HepG2 (cell line): ENCODE measurements around the gene GAL3ST2. TPM values are rescaled to one million over a fixed set of nuclear protein-coding genes. Genes with fewer than 3 reads are reported as not detected.

Experiments
- AKAP8 ChIP-seq: sonication (generic); formaldehyde crosslinking; IDR thresholded peaks from 2 replicates; pipeline ENCODE4 v1.5.1; 2020; ENCODE audit warnings: mild to moderate bottlenecking, missing genetic modification reagents
- DBP ChIP-seq: sonication (generic); formaldehyde crosslinking; IDR thresholded peaks from 2 replicates; pipeline ENCODE4 v1.4.0; 2020; ENCODE audit warnings: missing genetic modification reagents; ENCODE audit errors: not compliant biosample characterization
- ISL2 ChIP-seq: sonication (generic); formaldehyde crosslinking; IDR thresholded peaks from 2 replicates; pipeline ENCODE4 v1.5.0; 2020; ENCODE audit warnings: missing genetic modification reagents
- KLF16 ChIP-seq, 2 experiments: sonication (generic) in 1 of 2; formaldehyde crosslinking in 1 of 2; IDR thresholded peaks; 2 replicates each; pipeline versions ENCODE4 v1.6.1 to v1.8.0; 2016 to 2023; ENCODE audit warnings: missing genetic modification reagents in 2 of 2, missing compliant biosample characterization in 1 of 2
- MED13 ChIP-seq: sonication (generic); formaldehyde crosslinking; IDR thresholded peaks from 2 replicates; pipeline ENCODE4 v1.5.0; 2020; ENCODE audit warnings: missing genetic modification reagents
- NFE2L1 ChIP-seq: sonication (generic); formaldehyde crosslinking; IDR thresholded peaks from 2 replicates; pipeline ENCODE4 v1.4.0; 2020; ENCODE audit warnings: missing genetic modification reagents, mild to moderate bottlenecking, borderline replicate concordance
- NFKBIZ ChIP-seq: IDR thresholded peaks from 2 replicates; pipeline ENCODE4 v1.6.1; 2018; ENCODE audit warnings: missing genetic modification reagents, missing compliant biosample characterization
- RELA ChIP-seq: sonication (generic); formaldehyde crosslinking; IDR thresholded peaks from 2 replicates; pipeline ENCODE4 v1.4.0; 2020; ENCODE audit warnings: missing genetic modification reagents
- SETDB1 ChIP-seq: sonication (generic); formaldehyde crosslinking; IDR thresholded peaks from 2 replicates; pipeline ENCODE4 v1.5.1; 2020; ENCODE audit warnings: missing genetic modification reagents, mild to moderate bottlenecking, borderline replicate concordance
- XRCC5 ChIP-seq: fragments of 200-400 bp; formaldehyde crosslinking; optimal IDR thresholded peaks from 2 replicates; pipeline ENCODE3; 2017; ENCODE audit warnings: mild to moderate bottlenecking, low read length
- ZBTB20 ChIP-seq: sonication (generic); formaldehyde crosslinking; IDR thresholded peaks from 2 replicates; pipeline ENCODE4 v1.8.1; 2023; ENCODE audit warnings: missing genetic modification reagents, low read depth, mild to moderate bottlenecking, borderline replicate concordance
- ZC3H13 ChIP-seq: sonication (generic); formaldehyde crosslinking; IDR thresholded peaks from 2 replicates; pipeline ENCODE4 v1.8.1; 2023; ENCODE audit warnings: mild to moderate bottlenecking, missing genetic modification reagents, moderate library complexity
- ZNF253 ChIP-seq: sonication (generic); formaldehyde crosslinking; IDR thresholded peaks from 2 replicates; pipeline ENCODE4 v1.8.0; 2022; ENCODE audit warnings: mild to moderate bottlenecking, missing genetic modification reagents, borderline replicate concordance
- ZNF274 ChIP-seq: sonication (generic); formaldehyde crosslinking; IDR thresholded peaks from 2 replicates; pipeline ENCODE4 v1.5.1; 2020; ENCODE audit warnings: mild to moderate bottlenecking, missing genetic modification reagents
- ZNF282 ChIP-seq: fragments of 450-650 bp; IDR thresholded peaks from 2 replicates; pipeline ENCODE4 v1.6.1; 2018; ENCODE audit not compliant: partially characterized antibody
- ZNF326 ChIP-seq: sonication (generic); formaldehyde crosslinking; IDR thresholded peaks from 2 replicates; pipeline ENCODE4 v1.4.0; 2020; ENCODE audit warnings: missing genetic modification reagents, borderline replicate concordance
- ZNF558 ChIP-seq: sonication (generic); formaldehyde crosslinking; IDR thresholded peaks from 2 replicates; pipeline ENCODE4 v1.9.0; 2022; ENCODE audit warnings: mild to moderate bottlenecking, missing genetic modification reagents, borderline replicate concordance
- ZNF572 ChIP-seq: sonication (generic); formaldehyde crosslinking; IDR thresholded peaks from 2 replicates; pipeline ENCODE4 v1.5.1; 2020; ENCODE audit warnings: mild to moderate bottlenecking, missing genetic modification reagents
- ZNF605 ChIP-seq: sonication (generic); formaldehyde crosslinking; IDR thresholded peaks from 2 replicates; pipeline ENCODE4 v1.8.0; 2022; ENCODE audit warnings: mild to moderate bottlenecking, missing genetic modification reagents
- ZSCAN20 ChIP-seq: sonication (generic); formaldehyde crosslinking; IDR thresholded peaks from 2 replicates; pipeline ENCODE4 v1.4.0; 2020; ENCODE audit warnings: missing genetic modification reagents, mild to moderate bottlenecking, borderline replicate concordance
- ZZZ3 ChIP-seq: sonication (generic); formaldehyde crosslinking; IDR thresholded peaks from 2 replicates; pipeline ENCODE4 v1.4.0; 2020; ENCODE audit warnings: missing genetic modification reagents, mild to moderate bottlenecking, borderline replicate concordance
- polyA plus RNA-seq, 8 experiments: library from polyadenylated mRNA; depleted of rRNA in 3 of 8; stranded (reverse) in 7 of 8; unstranded in 1 of 8; fragments of >200 nt; fragmentation: Illumina TruSeq in 4 of 8; extraction: Trizol in 4 of 8; gene quantifications; 2 replicates each; pipeline versions ENCODE4 v1.2.1 to v1.2.3, GENCODE V29; 2011 to 2016; ENCODE audit warnings: low read depth in 4 of 8, missing spikeins in 1 of 8, mixed read lengths in 1 of 8; ENCODE audit not compliant: insufficient read depth in 1 of 8
- total RNA-seq, 5 experiments: library from RNA; depleted of rRNA; stranded (reverse); fragments of >200 nt; fragmentation: Illumina TruSeq; extraction: Trizol; gene quantifications; 2 replicates each; pipeline ENCODE4 v1.2.3, GENCODE V29; 2016; ENCODE audit warnings: low read depth in 1 of 5
- TF ChIP-seq, protein P1 (sequence below): sonication (generic); formaldehyde crosslinking; IDR thresholded peaks from 2 replicates; pipeline ENCODE4 v1.4.0; 2020; ENCODE audit warnings: missing genetic modification reagents
- TF ChIP-seq, protein P2 (sequence below): sonication (generic); formaldehyde crosslinking; IDR thresholded peaks from 2 replicates; pipeline ENCODE4 v1.8.0; 2022; ENCODE audit warnings: missing genetic modification reagents, mild to moderate bottlenecking, borderline replicate concordance
- TF ChIP-seq, protein P3 (sequence below): sonication (generic); formaldehyde crosslinking; IDR thresholded peaks from 2 replicates; pipeline ENCODE4 v1.8.0; 2023; ENCODE audit warnings: mild to moderate bottlenecking, missing genetic modification reagents
- TF ChIP-seq, protein P4 (sequence below): sonication (generic); formaldehyde crosslinking; IDR thresholded peaks from 2 replicates; pipeline ENCODE4 v1.8.0; 2022; ENCODE audit warnings: missing genetic modification reagents, mild to moderate bottlenecking, inconsistent platforms, borderline replicate concordance

The GAL3ST2 gene
- total and polyA plus RNA-seq, 2 of the 13 experiments (the other 11 are each of a cell fraction or from before 2014, with no cell fraction given), result 0.17 to 0.20 TPM

DNA sequence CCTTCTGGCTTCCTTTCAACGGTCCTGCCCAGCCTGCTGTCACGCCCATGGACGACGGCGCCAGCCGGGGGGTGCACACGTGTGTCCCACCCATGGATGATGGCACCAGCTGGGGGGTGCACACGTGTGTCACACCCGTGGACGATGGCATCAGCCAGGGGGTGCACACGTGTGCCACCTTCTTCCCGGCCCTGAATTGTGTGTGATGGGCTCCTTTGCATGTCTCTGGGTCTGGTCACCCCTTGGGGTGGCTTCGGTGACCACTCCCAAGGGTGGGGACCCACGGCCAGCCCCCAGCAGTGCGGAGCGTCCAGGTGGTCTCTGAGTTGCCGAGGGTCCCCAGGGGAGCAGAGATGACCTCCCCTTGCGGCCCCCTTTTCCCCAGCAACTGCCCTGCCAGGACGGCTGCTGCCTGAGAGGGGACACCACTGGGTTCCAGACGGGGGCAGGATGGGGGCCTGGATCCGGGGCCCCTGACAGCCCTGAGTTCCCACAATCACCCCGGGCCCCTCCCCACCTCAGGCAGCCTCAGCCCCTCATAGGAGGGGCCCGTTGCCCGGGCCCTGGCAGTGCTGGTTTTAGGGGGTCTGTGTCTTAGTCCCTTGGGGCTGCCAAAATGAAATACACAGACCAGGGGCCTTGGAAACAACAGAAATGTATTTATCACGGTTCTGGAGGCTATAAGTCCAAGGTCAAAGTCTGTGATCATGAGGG is 41.8 kb downstream of the GAL3ST2 start (continued):
- TF ChIP-seq, protein P1, sequence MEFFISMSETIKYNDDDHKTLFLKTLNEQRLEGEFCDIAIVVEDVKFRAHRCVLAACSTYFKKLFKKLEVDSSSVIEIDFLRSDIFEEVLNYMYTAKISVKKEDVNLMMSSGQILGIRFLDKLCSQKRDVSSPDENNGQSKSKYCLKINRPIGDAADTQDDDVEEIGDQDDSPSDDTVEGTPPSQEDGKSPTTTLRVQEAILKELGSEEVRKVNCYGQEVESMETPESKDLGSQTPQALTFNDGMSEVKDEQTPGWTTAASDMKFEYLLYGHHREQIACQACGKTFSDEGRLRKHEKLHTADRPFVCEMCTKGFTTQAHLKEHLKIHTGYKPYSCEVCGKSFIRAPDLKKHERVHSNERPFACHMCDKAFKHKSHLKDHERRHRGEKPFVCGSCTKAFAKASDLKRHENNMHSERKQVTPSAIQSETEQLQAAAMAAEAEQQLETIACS (CRISPR knock-in tag), result no peak
- TF ChIP-seq AKAP8 (CRISPR knock-in tag) (no peak; the same call in 1 of the 2 replicates), KLF16 (CRISPR knock-in tag; IDR thresholded peaks at IDR 0.05) (no peak), ZNF558 (CRISPR knock-in tag) (no peak), ZSCAN20 (CRISPR knock-in tag) (no peak), ZNF572 (peak; percentile 39; the same call in 1 of the 2 replicates), NFKBIZ (CRISPR knock-in tag) (no peak), ZNF605 (CRISPR knock-in tag) (0 out of 2 replicates have a peak, but pooled peaks have one; percentile 3), ZNF274 (CRISPR knock-in tag) (no peak), ZNF282 (no peak), ZC3H13 (CRISPR knock-in tag) (peak; percentile 40; the same call in 1 of the 2 replicates), DBP (CRISPR knock-in tag) (peak; percentile 32), RELA (CRISPR knock-in tag) (no peak), NFE2L1 (no peak), XRCC5 (no peak), MED13 (CRISPR knock-in tag) (peak; percentile 19; the same call in 1 of the 2 replicates), ISL2 (CRISPR knock-in tag) (no peak), ZNF326 (CRISPR knock-in tag) (peak; percentile 69; the same call in 1 of the 2 replicates), ZNF253 (CRISPR knock-in tag) (0 out of 2 replicates have a peak, but pooled peaks have one; percentile 33), ZBTB20 (CRISPR knock-in tag) (no peak), SETDB1 (CRISPR knock-in tag) (no peak), ZZZ3 (CRISPR knock-in tag) (no peak)
- TF ChIP-seq, protein P2, sequence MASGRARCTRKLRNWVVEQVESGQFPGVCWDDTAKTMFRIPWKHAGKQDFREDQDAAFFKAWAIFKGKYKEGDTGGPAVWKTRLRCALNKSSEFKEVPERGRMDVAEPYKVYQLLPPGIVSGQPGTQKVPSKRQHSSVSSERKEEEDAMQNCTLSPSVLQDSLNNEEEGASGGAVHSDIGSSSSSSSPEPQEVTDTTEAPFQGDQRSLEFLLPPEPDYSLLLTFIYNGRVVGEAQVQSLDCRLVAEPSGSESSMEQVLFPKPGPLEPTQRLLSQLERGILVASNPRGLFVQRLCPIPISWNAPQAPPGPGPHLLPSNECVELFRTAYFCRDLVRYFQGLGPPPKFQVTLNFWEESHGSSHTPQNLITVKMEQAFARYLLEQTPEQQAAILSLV, result peak; percentile 7; the same call in 1 of the 2 replicates
- TF ChIP-seq, protein P3, sequence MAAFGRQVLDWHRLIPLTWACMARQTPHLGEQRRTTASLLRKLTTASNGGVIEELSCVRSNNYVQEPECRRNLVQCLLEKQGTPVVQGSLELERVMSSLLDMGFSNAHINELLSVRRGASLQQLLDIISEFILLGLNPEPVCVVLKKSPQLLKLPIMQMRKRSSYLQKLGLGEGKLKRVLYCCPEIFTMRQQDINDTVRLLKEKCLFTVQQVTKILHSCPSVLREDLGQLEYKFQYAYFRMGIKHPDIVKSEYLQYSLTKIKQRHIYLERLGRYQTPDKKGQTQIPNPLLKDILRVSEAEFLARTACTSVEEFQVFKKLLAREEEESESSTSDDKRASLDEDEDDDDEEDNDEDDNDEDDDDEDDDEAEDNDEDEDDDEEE, result no peak
- TF ChIP-seq, protein P4, sequence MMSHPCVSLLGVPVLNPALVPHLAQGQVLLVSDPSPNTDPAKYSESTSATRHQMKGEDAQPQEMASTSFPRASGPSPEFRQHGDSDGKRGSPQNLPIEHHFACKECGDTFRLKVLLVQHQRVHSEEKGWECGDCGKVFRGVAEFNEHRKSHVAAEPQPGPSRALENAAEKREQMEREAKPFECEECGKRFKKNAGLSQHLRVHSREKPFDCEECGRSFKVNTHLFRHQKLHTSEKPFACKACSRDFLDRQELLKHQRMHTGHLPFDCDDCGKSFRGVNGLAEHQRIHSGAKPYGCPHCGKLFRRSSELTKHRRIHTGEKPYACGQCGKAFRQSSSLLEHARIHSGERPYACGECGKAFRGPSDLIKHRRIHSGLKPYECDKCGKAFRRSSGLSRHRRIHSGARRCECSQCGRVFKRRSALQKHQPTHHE (CRISPR knock-in tag), result peak; percentile 16; the same call in 1 of the 2 replicates
